Measurements from ENCODE around the gene FOXN1.

GRCh38 chr17:28536532-28537218 is 30.5 kb downstream of the FOXN1 start:
- TF ChIP-seq POLR2AphosphoS5 (IDR thresholded peaks at IDR 0.05; ENCODE audit: borderline replicate concordance, low read depth, low read length) (no peak), EZH2 (IDR thresholded peaks at IDR 0.05) (no peak), FOXP2 (optimal IDR thresholded peaks at IDR 0.05; ENCODE audit: control extremely low read depth, extremely low read length, insufficient read depth) (no peak)

All from SK-N-MC (cell line).